Activated CD4-positive, alpha-beta memory T cell treated with anti-CD3 and anti-CD28 coated beads for 36 hours (primary cell): ENCODE measurements around the gene CAPZB. TPM values are rescaled to one million over a fixed set of nuclear protein-coding genes. Genes with fewer than 3 reads are reported as not detected.

ENCODE experiments used
- CTCF ChIA-PET: fragments of 350-600 bp; sonication (Branson Sonifier 250); formaldehyde crosslinking; loops from one replicate; lab custom pipeline; 2021; ENCODE audit warnings: antibody characterized with exemption, inconsistent platforms; lab: Charles Lee
- POLR2A ChIA-PET: fragments of 350-600 bp; sonication (Branson Sonifier 250); formaldehyde crosslinking; loops from one replicate; lab custom pipeline; 2021; ENCODE audit warnings: antibody characterized with exemption; lab: Charles Lee
- DNase-seq: peaks from one replicate; pipeline ENCODE4 v3.0.0-alpha.2; 2020
- H3K27ac Mint-ChIP-seq: one replicate; pipeline ENCODE4 v1.8.0; 2021; ENCODE audit warnings: mixed read lengths
- H3K27me3 Mint-ChIP-seq: one replicate; pipeline ENCODE4 v1.8.0; 2021; ENCODE audit warnings: mixed read lengths
- H3K36me3 Mint-ChIP-seq: one replicate; pipeline ENCODE4 v1.8.0; 2021; ENCODE audit warnings: mixed read lengths
- H3K4me1 Mint-ChIP-seq: one replicate; pipeline ENCODE4 v1.8.0; 2021; ENCODE audit warnings: low read depth, mixed read lengths
- H3K4me3 Mint-ChIP-seq: one replicate; pipeline ENCODE4 v1.8.0; 2021; ENCODE audit warnings: mild to moderate bottlenecking, mixed read lengths
- H3K9me3 Mint-ChIP-seq: one replicate; pipeline ENCODE4 v1.8.0; 2021; ENCODE audit warnings: mixed read lengths
- intact Hi-C: fragments of 100-400 bp; cut with micrococcal nuclease; formaldehyde crosslinking; loops from one replicate; pipeline ENCODE4 v1.15.1; 2023
- total RNA-seq, 2 experiments: library from RNA; stranded (reverse); gene quantifications; one replicate each; pipeline ENCODE4 v1.2.3, GENCODE V29; 2021

Gene CAPZB
- total RNA-seq, 2 experiments from 2014 or later: 388 to 419 TPM

- Mint-ChIP-seq H3K4me3 (no peak overlapping the region), H3K27me3 (no peaks in the 10 kb centered on the region), H3K27ac (peak overlapping the region; percentile 91), H3K4me1 (peaks cover 91% of the 10 kb centered on the region), H3K36me3 (peaks cover 21% of the 10 kb centered on the region), H3K9me3 (no peaks in the 10 kb centered on the region)
- intact Hi-C loops: loop anchor here (1.0 to 10.0 kb wide), 3 partner anchors 8 to 213 kb away; partner anchors contain the start of genes CAPZB, EMC1 and MRTO4
- no peak for DNase-seq
- ChIA-PET POLR2A (interaction anchor here (1.1 to 4.1 kb wide), 5 partner anchors 10 to 19 kb away, joined by 3 to 15 read pairs (median 5); partner anchors contain the start of gene CAPZB), CTCF (interaction anchor here (0.6 to 1.3 kb wide), 2 partner anchors 16 to 19 kb away, joined by 3 to 9 read pairs; no protein-coding TSS in a partner anchor)
Observed at GRCh38 chr1:19467199-19468187, 17.8 kb downstream of the CAPZB start.

DNA sequence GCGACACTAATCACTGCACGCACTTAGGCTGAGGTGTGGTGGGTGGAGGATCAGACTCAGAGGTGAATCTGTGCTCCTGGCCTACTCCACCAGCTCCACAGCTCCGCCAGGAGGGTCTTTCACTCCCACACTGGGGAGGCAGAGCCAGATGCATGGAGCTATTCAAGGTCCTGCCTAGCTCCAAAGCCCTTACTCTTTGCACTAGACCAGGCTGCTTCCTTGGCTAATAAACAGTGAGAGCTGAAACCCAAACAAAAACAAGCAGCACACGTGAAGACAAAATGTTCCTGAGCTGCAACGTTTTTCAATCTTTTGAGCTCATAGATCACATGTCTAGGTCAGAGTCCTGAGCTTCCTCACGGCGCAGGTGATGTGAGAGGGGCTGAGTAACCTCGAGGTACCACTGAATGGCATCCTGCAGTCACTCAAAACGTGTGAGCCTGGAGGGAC, 19.2 kb downstream of the CAPZB start:
- Mint-ChIP-seq H3K27ac (peak overlapping the region; percentile 23), H3K9me3 (no peaks in the 10 kb centered on the region), H3K4me1 (peaks cover 90% of the 10 kb centered on the region), H3K27me3 (no peaks in the 10 kb centered on the region), H3K36me3 (peaks cover 15% of the 10 kb centered on the region), H3K4me3 (no peak overlapping the region)
- POLR2A ChIA-PET: interaction anchor here (0.9 to 1.3 kb wide), 3 partner anchors 11 to 19 kb away, joined by 3 read pairs; partner anchors contain the start of gene CAPZB
- CTCF ChIA-PET: interaction anchor here (0.6 to 2.1 kb wide), 6 partner anchors 11 to 188 kb away, joined by 3 to 12 read pairs (median 4); no protein-coding TSS in a partner anchor
- intact Hi-C loops: loop anchor here (10.0 kb wide), 1 partner anchor 211 kb away; the partner anchor contains the start of genes EMC1 and MRTO4
- no peak for DNase-seq

DNA sequence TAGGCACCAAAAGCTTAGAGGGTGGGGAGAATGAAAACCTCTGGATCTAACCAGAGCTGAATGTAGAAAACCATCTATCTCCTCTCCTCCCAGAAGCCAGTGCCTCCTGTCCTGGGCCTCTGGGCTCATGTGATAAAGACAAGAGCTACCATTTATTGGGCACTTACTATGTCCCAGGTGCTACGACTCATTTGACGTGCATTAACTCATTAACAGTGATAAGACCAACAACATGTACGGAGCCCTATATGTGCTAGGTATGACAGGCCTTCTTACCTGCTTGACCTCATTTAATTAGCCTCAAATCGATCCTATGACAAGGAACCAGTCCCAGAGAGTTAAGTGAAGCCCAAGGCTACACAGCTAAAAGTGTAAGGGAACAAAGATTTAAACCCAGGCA, 19.7 kb downstream of the CAPZB start:
- H3K36me3 Mint-ChIP-seq: peaks cover 15% of the 10 kb centered on the region
- ChIA-PET CTCF (interaction anchor here (0.6 to 2.1 kb wide), 6 partner anchors 11 to 188 kb away, joined by 3 to 12 read pairs (median 4); no protein-coding TSS in a partner anchor), POLR2A (interaction anchor here (0.9 to 1.3 kb wide), 4 partner anchors 11 to 19 kb away, joined by 3 read pairs; partner anchors contain the start of gene CAPZB)
- no peak for DNase-seq
- intact Hi-C loops: loop anchor here (10.0 kb wide), 1 partner anchor 211 kb away; the partner anchor contains the start of genes EMC1 and MRTO4
- H3K4me3 Mint-ChIP-seq: no peak overlapping the region
- peaks cover 90% of the 10 kb centered on the region for H3K4me1 Mint-ChIP-seq
- no peaks in the 10 kb centered on the region for H3K9me3 Mint-ChIP-seq
- peak overlapping the region; percentile 68 for H3K27ac Mint-ChIP-seq
- no peaks in the 10 kb centered on the region for H3K27me3 Mint-ChIP-seq

DNA sequence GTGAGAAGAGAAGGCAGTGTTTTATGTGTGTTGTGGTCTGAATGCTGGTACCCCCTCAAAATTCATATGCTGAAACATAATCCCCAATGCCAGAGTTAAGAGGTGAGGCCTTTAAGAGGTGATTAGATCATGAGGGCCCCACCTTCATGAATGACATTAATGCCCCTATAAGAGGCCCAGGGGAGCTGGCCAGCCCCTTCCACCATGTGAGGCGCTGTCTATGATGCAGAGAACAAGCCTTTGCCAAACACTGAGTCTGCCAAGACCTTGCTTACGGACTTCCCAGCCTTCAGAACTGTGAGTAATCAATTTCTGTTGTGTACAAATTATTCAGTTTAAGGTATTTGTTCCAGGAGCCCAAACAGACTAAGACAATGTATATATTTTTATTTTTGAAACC, 20.2 kb downstream of the CAPZB start:
- H3K27me3 Mint-ChIP-seq: no peaks in the 10 kb centered on the region
- H3K36me3 Mint-ChIP-seq: peaks cover 15% of the 10 kb centered on the region
- POLR2A ChIA-PET: interaction anchor here (0.9 to 1.3 kb wide), 4 partner anchors 12 to 20 kb away, joined by 3 read pairs; partner anchors contain the start of gene CAPZB
- peaks cover 90% of the 10 kb centered on the region for H3K4me1 Mint-ChIP-seq
- CTCF ChIA-PET: interaction anchor here (1.0 to 2.1 kb wide), 4 partner anchors 12 to 189 kb away, joined by 3 to 12 read pairs (median 6); no protein-coding TSS in a partner anchor
- no peak for DNase-seq
- no peak overlapping the region for H3K4me3 Mint-ChIP-seq
- intact Hi-C loops: loop anchor here (10.0 kb wide), 1 partner anchor 210 kb away; the partner anchor contains the start of genes EMC1 and MRTO4
- H3K9me3 Mint-ChIP-seq: no peaks in the 10 kb centered on the region
- peak overlapping the region; percentile 68 for H3K27ac Mint-ChIP-seq

GRCh38 chr1:19464696-19465095, 20.6 kb downstream of the CAPZB start:
- H3K27ac Mint-ChIP-seq: peak overlapping the region; percentile 68
- intact Hi-C loops: loop anchor here (10.0 kb wide), 1 partner anchor 210 kb away; the partner anchor contains the start of genes EMC1 and MRTO4
- POLR2A ChIA-PET: interaction anchor here (1.1 kb wide), 1 partner anchor 17 kb away, joined by 3 read pairs; no protein-coding TSS in a partner anchor
- H3K4me1 Mint-ChIP-seq: peaks cover 90% of the 10 kb centered on the region
- H3K4me3 Mint-ChIP-seq: no peak overlapping the region
- CTCF ChIA-PET: interaction anchor here (1.5 to 2.1 kb wide), 3 partner anchors 12 to 23 kb away, joined by 4 to 12 read pairs (median 7); no protein-coding TSS in a partner anchor
- peaks cover 15% of the 10 kb centered on the region for H3K36me3 Mint-ChIP-seq
- no peaks in the 10 kb centered on the region for H3K27me3 Mint-ChIP-seq
- H3K9me3 Mint-ChIP-seq: no peaks in the 10 kb centered on the region
- DNase-seq: no peak

DNA sequence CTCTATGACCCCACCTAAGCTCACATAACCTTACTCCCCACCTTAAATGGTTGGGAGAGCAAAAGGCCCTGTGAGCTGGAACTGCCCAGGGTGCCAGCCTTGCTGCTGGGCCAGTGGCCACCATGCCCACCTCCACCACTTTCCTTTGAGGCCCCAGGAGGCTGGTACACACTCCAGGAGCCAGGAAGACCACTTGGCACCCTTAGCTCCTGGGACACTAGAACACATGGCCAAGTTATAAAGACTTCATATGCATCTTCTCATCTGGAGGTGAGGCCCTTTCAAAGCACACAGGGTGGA, 21.9 kb downstream of the CAPZB start:
- POLR2A ChIA-PET: no interaction called here
- H3K36me3 Mint-ChIP-seq: peaks cover 15% of the 10 kb centered on the region
- CTCF ChIA-PET: no interaction called here
- peak overlapping the region; percentile 66 for H3K27ac Mint-ChIP-seq
- no peaks in the 10 kb centered on the region for H3K27me3 Mint-ChIP-seq
- H3K4me3 Mint-ChIP-seq: no peak overlapping the region
- intact Hi-C loops: loop anchor here (10.0 kb wide), 1 partner anchor 209 kb away; the partner anchor contains the start of genes EMC1 and MRTO4
- no peaks in the 10 kb centered on the region for H3K9me3 Mint-ChIP-seq
- peaks cover 90% of the 10 kb centered on the region for H3K4me1 Mint-ChIP-seq
- DNase-seq: no peak

- intact Hi-C loops: loop anchor here (10.0 kb wide), 1 partner anchor 208 kb away; the partner anchor contains the start of genes EMC1 and MRTO4
- Mint-ChIP-seq H3K36me3 (peaks cover 15% of the 10 kb centered on the region), H3K9me3 (no peaks in the 10 kb centered on the region), H3K27ac (peak overlapping the region; percentile 66), H3K4me1 (peaks cover 87% of the 10 kb centered on the region), H3K27me3 (no peaks in the 10 kb centered on the region), H3K4me3 (peak overlapping the region; percentile 35)
- DNase-seq: peak; percentile 70
- ChIA-PET POLR2A (no interaction called here), CTCF (no interaction called here)
Observed at GRCh38 chr1:19462781-19463503, 22.4 kb downstream of the CAPZB start.

- Mint-ChIP-seq H3K36me3 (peaks cover 16% of the 10 kb centered on the region), H3K9me3 (no peaks in the 10 kb centered on the region), H3K27me3 (no peaks in the 10 kb centered on the region), H3K4me1 (peaks cover 90% of the 10 kb centered on the region), H3K27ac (peak overlapping the region; percentile 52), H3K4me3 (no peak overlapping the region)
- intact Hi-C loops: loop anchor here (10.0 kb wide), 1 partner anchor 206 kb away; the partner anchor contains the start of genes EMC1 and MRTO4
- ChIA-PET POLR2A (interaction anchor here (1.3 to 1.4 kb wide), 3 partner anchors 13 to 62 kb away, joined by 3 to 4 read pairs (median 3); no protein-coding TSS in a partner anchor), CTCF (interaction anchor here (1.0 to 2.2 kb wide), 7 partner anchors 13 to 121 kb away, joined by 3 to 10 read pairs (median 5); no protein-coding TSS in a partner anchor)
- DNase-seq: no peak
Observed at GRCh38 chr1:19461220-19461554, 24.2 kb downstream of the CAPZB start.

GRCh38 chr1:19460535-19461219, 24.7 kb downstream of the CAPZB start:
- Mint-ChIP-seq H3K4me3 (no peak overlapping the region), H3K27ac (peak overlapping the region; percentile 78), H3K9me3 (no peaks in the 10 kb centered on the region), H3K27me3 (no peaks in the 10 kb centered on the region), H3K4me1 (peaks cover 90% of the 10 kb centered on the region), H3K36me3 (peaks cover 16% of the 10 kb centered on the region)
- CTCF ChIA-PET: interaction anchor here (1.0 to 2.2 kb wide), 7 partner anchors 12 to 122 kb away, joined by 3 to 10 read pairs (median 5); no protein-coding TSS in a partner anchor
- POLR2A ChIA-PET: interaction anchor here (1.3 to 1.4 kb wide), 3 partner anchors 12 to 62 kb away, joined by 3 to 4 read pairs (median 3); no protein-coding TSS in a partner anchor
- intact Hi-C loops: loop anchor here (10.0 kb wide), 1 partner anchor 206 kb away; the partner anchor contains the start of genes EMC1 and MRTO4
- DNase-seq: peak; percentile 59

GRCh38 chr1:19458815-19459417, 26.4 kb downstream of the CAPZB start:
- CTCF ChIA-PET: interaction anchor here (0.9 to 2.5 kb wide), 2 partner anchors 10 to 66 kb away, joined by 4 to 7 read pairs; no protein-coding TSS in a partner anchor
- H3K4me1 Mint-ChIP-seq: peaks cover 92% of the 10 kb centered on the region
- no peaks in the 10 kb centered on the region for H3K9me3 Mint-ChIP-seq
- POLR2A ChIA-PET: interaction anchor here (1.0 kb wide), 1 partner anchor 10 kb away, joined by 3 read pairs; no protein-coding TSS in a partner anchor
- intact Hi-C loops: loop anchor here (1.0 kb wide), 4 partner anchors 9 to 24 kb away; no protein-coding TSS in a partner anchor
- H3K36me3 Mint-ChIP-seq: peaks cover 6% of the 10 kb centered on the region
- DNase-seq: no peak
- peak overlapping the region; percentile 33 for H3K4me3 Mint-ChIP-seq
- peak overlapping the region; percentile 71 for H3K27ac Mint-ChIP-seq
- no peaks in the 10 kb centered on the region for H3K27me3 Mint-ChIP-seq
